Parathyroid adenoma (tissue), 2 donors: ENCODE results near the gene GAB3.
A peak's percentile ranks its signal among the peaks of the same experiment; 100 is the strongest.

Source experiments
- H2AFZ ChIP-seq: fragments of 300-600 bp; sonication (generic); one replicate; pipeline ENCODE4 v1.7.0; 2017; ENCODE audit warnings: antibody characterized with exemption, mild to moderate bottlenecking
- H3K27ac ChIP-seq: fragments of 300-600 bp; sonication (generic); one replicate; pipeline ENCODE4 v1.7.0; 2017
- H3K27me3 ChIP-seq: fragments of 300-600 bp; sonication (generic); one replicate; pipeline ENCODE4 v1.7.0; 2017; ENCODE audit warnings: low read length; ENCODE audit not compliant: control insufficient read depth, insufficient read depth
- H3K36me3 ChIP-seq: fragments of 300-600 bp; sonication (generic); one replicate; pipeline ENCODE4 v1.7.0; 2017; ENCODE audit warnings: low read length; ENCODE audit not compliant: control insufficient read depth, insufficient read depth
- H3K4me1 ChIP-seq: fragments of 300-600 bp; sonication (generic); one replicate; pipeline ENCODE4 v1.7.0; 2017; ENCODE audit warnings: control low read depth
- H3K4me2 ChIP-seq: fragments of 300-600 bp; sonication (generic); one replicate; pipeline ENCODE4 v1.7.0; 2017; ENCODE audit warnings: low read length
- H3K4me3 ChIP-seq: fragments of 300-600 bp; sonication (generic); one replicate; pipeline ENCODE4 v1.7.0; 2017; ENCODE audit warnings: low read depth, low read length
- H3K79me2 ChIP-seq: fragments of 300-600 bp; sonication (generic); one replicate; pipeline ENCODE4 v1.7.0; 2017; ENCODE audit warnings: control low read depth
- H3K9ac ChIP-seq: fragments of 300-600 bp; sonication (generic); one replicate; pipeline ENCODE4 v1.7.0; 2017; ENCODE audit warnings: mild to moderate bottlenecking
- H3K9me3 ChIP-seq: fragments of 300-600 bp; sonication (generic); one replicate; pipeline ENCODE4 v1.7.0; 2017; ENCODE audit warnings: low read length; ENCODE audit not compliant: control insufficient read depth
- CTCF ChIP-seq: fragments of 300-600 bp; sonication (generic); IDR thresholded peaks from one replicate; pipeline ENCODE4 v1.7.0; 2017; ENCODE audit warnings: antibody characterized with exemption, mild to moderate bottlenecking
- donor health status: primary hyperparathyroidism.

GAB3 gene

GRCh38 chrX:154735695-154736393, 15.0 kb downstream of the GAB3 start:
- Histone ChIP-seq H3K4me2 (no peak overlapping the region), H3K4me3 (no peak overlapping the region), H3K9me3 (no peaks in the 10 kb centered on the region), H3K4me1 (peaks cover 18% of the 10 kb centered on the region), H3K79me2 (no peaks in the 10 kb centered on the region), H3K27ac (no peak overlapping the region), H3K27me3 (no peaks in the 10 kb centered on the region), H3K36me3 (no peaks in the 10 kb centered on the region), H3K9ac (no peak overlapping the region), H2AFZ (no peak overlapping the region)
- TF ChIP-seq CTCF = no peak

- H3K4me2 ChIP-seq = no peak overlapping the region
- no peaks in the 10 kb centered on the region for H3K36me3 ChIP-seq
- peak overlapping the region; percentile 8 for H3K27ac ChIP-seq
- no peaks in the 10 kb centered on the region for H3K79me2 ChIP-seq
- no peaks in the 10 kb centered on the region for H3K27me3 ChIP-seq
- peak overlapping the region; percentile 38 for H2AFZ ChIP-seq
- no peaks in the 10 kb centered on the region for H3K9me3 ChIP-seq
- no peak overlapping the region for H3K9ac ChIP-seq
- TF ChIP-seq CTCF = no peak
- peaks cover 27% of the 10 kb centered on the region for H3K4me1 ChIP-seq
- H3K4me3 ChIP-seq = no peak overlapping the region
These were observed 16.7 kb downstream of the GAB3 start for GRCh38 chrX:154734061-154734781.

- no peak for TF ChIP-seq CTCF
These were observed 17.8 kb downstream of the GAB3 start for GRCh38 chrX:154733066-154733425.

GRCh38 chrX:154732421-154733065, 18.3 kb downstream of the GAB3 start:
- H3K4me1 ChIP-seq = peaks cover 30% of the 10 kb centered on the region
- no peaks in the 10 kb centered on the region for H3K79me2 ChIP-seq
- peak overlapping the region; percentile 15 for H3K27ac ChIP-seq
- no peaks in the 10 kb centered on the region for H3K9me3 ChIP-seq
- no peaks in the 10 kb centered on the region for H3K36me3 ChIP-seq
- no peak overlapping the region for H3K4me3 ChIP-seq
- TF ChIP-seq CTCF = no peak
- H3K27me3 ChIP-seq = no peaks in the 10 kb centered on the region
- H3K4me2 ChIP-seq = no peak overlapping the region
- H3K9ac ChIP-seq = no peak overlapping the region
- peak overlapping the region; percentile 11 for H2AFZ ChIP-seq

More at GRCh38 chrX:154733066-154733425, 17.8 kb downstream of the GAB3 start:
- Histone ChIP-seq H3K27ac (no peak overlapping the region), H2AFZ (no peak overlapping the region), H3K79me2 (no peaks in the 10 kb centered on the region), H3K4me1 (peaks cover 30% of the 10 kb centered on the region), H3K36me3 (no peaks in the 10 kb centered on the region), H3K4me2 (no peak overlapping the region), H3K4me3 (no peak overlapping the region), H3K9ac (no peak overlapping the region), H3K9me3 (no peaks in the 10 kb centered on the region), H3K27me3 (no peaks in the 10 kb centered on the region)
